ENCODE results near the gene ATXN7L3. TPM values are rescaled to one million over a fixed set of nuclear protein-coding genes. Genes with fewer than 3 reads are reported as not detected.
A peak's percentile ranks its signal among the peaks of the same experiment; 100 is the strongest.

ATXN7L3 gene
- total and polyA plus RNA-seq, 9 of the 15 experiments (the other 6 are each of a cell fraction or from before 2014, with no cell fraction given), result 0.62 to 66.1 (median 33.2) TPM

- TF ChIP-seq ZBTB49 (CRISPR knock-in tag; IDR thresholded peaks at IDR 0.05; ENCODE audit: borderline replicate concordance), result no peak
- no peak for TF ChIP-seq ZNF311 (CRISPR knock-in tag; IDR thresholded peaks at IDR 0.05)
- no peak for TF ChIP-seq ZBED1 (IDR thresholded peaks at IDR 0.05)
- TF ChIP-seq JUN (IDR thresholded peaks at IDR 0.05; ENCODE audit: borderline replicate concordance, low read depth, low read length), result no peak
- TF ChIP-seq JUN (CRISPR knock-in tag; IDR thresholded peaks at IDR 0.05; ENCODE audit: borderline replicate concordance), result no peak
- TF ChIP-seq ZNF668 (CRISPR knock-in tag; IDR thresholded peaks at IDR 0.05), result no peak
- peak; percentile 42; the same call in 1 of the 2 replicates for TF ChIP-seq TFAP4 (CRISPR knock-in tag; IDR thresholded peaks at IDR 0.05; ENCODE audit: borderline replicate concordance)
- peak; percentile 16 for TF ChIP-seq TBP (optimal IDR thresholded peaks at IDR 0.05; ENCODE audit: low read depth, low read length)
- TF ChIP-seq KLF10 (CRISPR knock-in tag; IDR thresholded peaks at IDR 0.05), result no peak
- peak; percentile 49 for TF ChIP-seq PRPF4 (IDR thresholded peaks at IDR 0.05; ENCODE audit: insufficient read depth, low read depth, low read length, poor library complexity, severe bottlenecking)
- TF ChIP-seq PURB (CRISPR knock-in tag; IDR thresholded peaks at IDR 0.05; ENCODE audit: low read depth), result no peak
- no peak for TF ChIP-seq ZNF436 (CRISPR knock-in tag; IDR thresholded peaks at IDR 0.05)
- no peak for TF ChIP-seq ZZZ3 (IDR thresholded peaks at IDR 0.05)
- TF ChIP-seq ZNF764 (CRISPR knock-in tag; IDR thresholded peaks at IDR 0.05; ENCODE audit: low read depth), result no peak
- no peak for TF ChIP-seq PBX2 (CRISPR knock-in tag; IDR thresholded peaks at IDR 0.05; ENCODE audit: low read depth)
- TF ChIP-seq PBX2 (tag; conservative IDR thresholded peaks at IDR 0.05; ENCODE audit: low read depth), result no peak
- TF ChIP-seq LCOR (CRISPR knock-in tag; IDR thresholded peaks at IDR 0.05), result no peak
- no peak for TF ChIP-seq TARDBP (IDR thresholded peaks at IDR 0.05)
- 0 out of 2 replicates have a peak, but pooled peaks have one; percentile 24 for TF ChIP-seq FOSL1 (tag; conservative IDR thresholded peaks at IDR 0.05)
- no peak for TF ChIP-seq THRB (CRISPR knock-in tag; conservative IDR thresholded peaks at IDR 0.05)
- no peak for TF ChIP-seq ZNF699 (CRISPR knock-in tag; IDR thresholded peaks at IDR 0.05; ENCODE audit: insufficient replicate concordance)
- TF ChIP-seq ETS2 (tag; IDR thresholded peaks at IDR 0.05; ENCODE audit: borderline replicate concordance, poor library complexity, severe bottlenecking), result no peak
Observed at GRCh38 chr17:44218344-44219107, 18.8 kb upstream of the ATXN7L3 start (continued).

Measured in K562 (cell line).